Smooth muscle cell of the umbilical artery (primary cell): ENCODE measurements around the gene TTK. TPM values are rescaled to one million over a fixed set of nuclear protein-coding genes. Genes with fewer than 3 reads are reported as not detected.

ENCODE experiments used
- total RNA-seq: library from RNA; depleted of rRNA; stranded (reverse); fragments of >200 nt; gene quantifications from 2 replicates; pipeline ENCODE4 v1.2.3, GENCODE V29; 2014

The TTK gene
- total RNA-seq: 3.6 and 14.6 TPM in 2 replicates

GRCh38 chr6:80004173-80005072 is at the start of gene TTK:
Gene TTK (plus strand): TSS chr6:80004649. CDS start chr6:80005844, 1,195 bp downstream.

Other genes with a start within 250 kb of the TTK start
- gene ELOVL4, start 57.1 kb upstream of the TTK start, total RNA-seq: 7.1 and 7.6 TPM in 2 replicates
- 10.0 and 12.8 TPM in 2 replicates for gene BCKDHB, start 102.0 kb downstream of the TTK start, total RNA-seq